Spleen (tissue), 11 donors: ENCODE data around the gene KCNH8. TPM values are rescaled to one million over a fixed set of nuclear protein-coding genes. Genes with fewer than 3 reads are reported as not detected.

Experiments
- DNase-seq: peaks from one replicate; pipeline ENCODE4 v3.0.0-alpha.2; 2020
- H3K27ac ChIP-seq, 8 donors: fragments of 200-600 bp; sonication (generic) in 7 of 8; 1 replicate in 4 of 8; 2 replicates in 4 of 8; pipeline versions ENCODE4 v1.5.0 to v1.8.0; 2016 to 2021; ENCODE audit warnings: inconsistent platforms in 4 of 8, mild to moderate bottlenecking in 4 of 8, moderate library complexity in 1 of 8
- H3K27me3 ChIP-seq, 7 donors: fragments of 200-600 bp; sonication (generic) in 6 of 7; replicated peaks in 1 of 7; 1 replicate in 4 of 7; 2 replicates in 3 of 7; pipeline versions ENCODE4 v1.5.0 to v1.8.0; 2016 to 2021; ENCODE audit warnings: inconsistent platforms in 3 of 7, mild to moderate bottlenecking in 1 of 7
- H3K36me3 ChIP-seq, 6 donors: fragments of 200-600 bp; sonication (generic) in 5 of 6; 1 replicate in 4 of 6; 2 replicates in 2 of 6; pipeline versions ENCODE4 v1.5.0 to v1.8.0; 2016 to 2021; ENCODE audit warnings: inconsistent platforms in 2 of 6
- H3K4me1 ChIP-seq, 6 donors: fragments of 200-600 bp; sonication (generic) in 5 of 6; 1 replicate in 3 of 6; 2 replicates in 3 of 6; pipeline versions ENCODE4 v1.5.0 to v1.8.0; 2016 to 2021; ENCODE audit warnings: inconsistent platforms in 3 of 6
- H3K4me3 ChIP-seq, 8 donors: fragments of 200-600 bp; sonication (generic) in 7 of 8; 1 replicate in 4 of 8; 2 replicates in 4 of 8; pipeline versions ENCODE4 v1.5.0 to v1.8.0; 2016 to 2021; ENCODE audit warnings: inconsistent platforms in 4 of 8, mild to moderate bottlenecking in 4 of 8, moderate library complexity in 2 of 8
- H3K9me3 ChIP-seq, 8 donors: fragments of 200-600 bp; sonication (generic) in 7 of 8; 1 replicate in 4 of 8; 2 replicates in 4 of 8; pipeline versions ENCODE4 v1.5.0 to v1.8.0; 2016 to 2021; ENCODE audit warnings: inconsistent platforms in 4 of 8
- CTCF ChIP-seq, 11 experiments: fragments of 200-600 bp in 7 of 11; fragments of 450-650 bp in 4 of 11; sonication (generic) in 4 of 11; IDR thresholded peaks in 8 of 11; conservative IDR thresholded peaks in 3 of 11; 1 replicate in 7 of 11; 2 replicates in 4 of 11; pipeline versions ENCODE4 v1.4.0 to v1.8.0; 2016 to 2021; ENCODE audit warnings: antibody characterized with exemption in 11 of 11, inconsistent platforms in 4 of 11, mild to moderate bottlenecking in 1 of 11
- POLR2A ChIP-seq, 3 donors: fragments of 450-650 bp; IDR thresholded peaks; one replicate each; pipeline ENCODE4 v1.5.1; 2017; ENCODE audit warnings: antibody characterized with exemption in 3 of 3, mild to moderate bottlenecking in 1 of 3
- POLR2AphosphoS5 ChIP-seq, 3 donors: sonication (generic); formaldehyde crosslinking; IDR thresholded peaks; one replicate each; pipeline ENCODE4 v1.5.1; 2017; ENCODE audit warnings: antibody characterized with exemption in 3 of 3
- WGBS, 5 donors: extraction: QIAGEN DNeasy Blood & Tissue Kit in 3 of 5; methylation state at CpG; one replicate each; pipeline versions ENCODE4 v1.1.5 to v1.1.7; 2013 to 2018; 5-methylcytosine and 5-hydroxymethylcytosine counted together
- intact Hi-C: fragments of 100-400 bp; cut with DNase I; formaldehyde crosslinking; loops from one replicate; pipeline ENCODE4 v1.15.0; 2023; ENCODE audit warnings: low total_unique reads
- polyA plus RNA-seq, 3 donors: library from polyadenylated mRNA; stranded (reverse); fragments of 200-250 nt; gene quantifications; one replicate each; pipeline ENCODE4 v1.2.1, GENCODE V29; 2013
- total RNA-seq, 7 donors: library from RNA; depleted of rRNA in 3 of 7; stranded (reverse); fragments of >200 nt in 3 of 7; fragmentation: NEBNext Ultra II Directional in 4 of 7; extraction: Animal tissue kit (Norgen Biotek cat#: 25700) in 4 of 7; gene quantifications; one replicate each; pipeline versions ENCODE4 v1.1.0 to v1.2.1, GENCODE V29; 2016 to 2021
- donor health status: healthy with polysubstance abuse.
- donor health status: DM: no; HTN: no; CAD: no; lungs with moderate emphysema.
- donor health status: DM: no; HTN: no; CAD: no.
- donor health status: Bipolar disorder and iron deficiency.
- donor health status: healthy.
- donor health status: DM: no; HTN: no; CAD: no.
- donor health status: DM: yes; HTN: yes; CAD: no.

Gene KCNH8
- total and polyA plus RNA-seq, 10 donors = 0.70 to 3.1 (median 2.2) TPM

- no peak for DNase-seq
- H3K27me3 ChIP-seq = no peaks in the 10 kb centered on the region
- no peak for TF ChIP-seq POLR2AphosphoS5 (IDR thresholded peaks at IDR 0.05)
- no peak for TF ChIP-seq POLR2A (IDR thresholded peaks at IDR 0.05)
- TF ChIP-seq CTCF (IDR thresholded peaks at IDR 0.05 in 8 of 11, conservative IDR thresholded peaks at IDR 0.05 in 3 of 11) = no peak
- H3K4me3 ChIP-seq = no peak overlapping the region
- intact Hi-C loops = no loop called here
- H3K36me3 ChIP-seq = no peaks in the 10 kb centered on the region
- 70 to 85% (median 76%) methylated on average over 2 of the region's 2 CpGs for WGBS, 5 donors
- no peak overlapping the region for H3K27ac ChIP-seq
- H3K4me1 ChIP-seq = peaks cover 0 to 5% (median 0%) of the 10 kb centered on the region in 6 donors
- no peaks in the 10 kb centered on the region for H3K9me3 ChIP-seq
These were observed 248.4 kb downstream of the KCNH8 start for GRCh38 chr3:19396726-19397125.

- H3K36me3 ChIP-seq = no peaks in the 10 kb centered on the region
- no peak for TF ChIP-seq POLR2AphosphoS5 (IDR thresholded peaks at IDR 0.05)
- TF ChIP-seq CTCF (IDR thresholded peaks at IDR 0.05 in 8 of 11, conservative IDR thresholded peaks at IDR 0.05 in 3 of 11) = no peak
- no peak for TF ChIP-seq POLR2A (IDR thresholded peaks at IDR 0.05)
- peaks cover 0 to 5% (median 0%) of the 10 kb centered on the region in 6 donors for H3K4me1 ChIP-seq
- 83 to 94% (median 87%) methylated on average over 1 of the region's 1 CpG for WGBS, 5 donors
- H3K9me3 ChIP-seq = no peaks in the 10 kb centered on the region
- intact Hi-C loops = no loop called here
- no peak overlapping the region for H3K27ac ChIP-seq
- H3K4me3 ChIP-seq = no peak overlapping the region
- DNase-seq = no peak
- H3K27me3 ChIP-seq = no peaks in the 10 kb centered on the region
These were observed 251.0 kb downstream of the KCNH8 start for GRCh38 chr3:19399356-19399755.

GRCh38 chr3:19399836-19400235, 251.5 kb downstream of the KCNH8 start:
- intact Hi-C loops = no loop called here
- WGBS, 5 donors = 89 to 93% (median 91%) methylated on average over 2 of the region's 2 CpGs
- H3K4me3 ChIP-seq = no peak overlapping the region
- H3K27me3 ChIP-seq = no peaks in the 10 kb centered on the region
- no peaks in the 10 kb centered on the region for H3K9me3 ChIP-seq
- no peaks in the 10 kb centered on the region for H3K36me3 ChIP-seq
- no peak overlapping the region for H3K27ac ChIP-seq
- DNase-seq = no peak
- peaks cover 0 to 5% (median 0%) of the 10 kb centered on the region in 6 donors for H3K4me1 ChIP-seq
- no peak for TF ChIP-seq POLR2A (IDR thresholded peaks at IDR 0.05)
- no peak for TF ChIP-seq POLR2AphosphoS5 (IDR thresholded peaks at IDR 0.05)
- TF ChIP-seq CTCF (IDR thresholded peaks at IDR 0.05 in 8 of 11, conservative IDR thresholded peaks at IDR 0.05 in 3 of 11) = no peak

GRCh38 chr3:19420159-19420558, 271.8 kb downstream of the KCNH8 start:
- H3K4me3 ChIP-seq = no peak overlapping the region
- no peak for DNase-seq
- H3K9me3 ChIP-seq = no peaks in the 10 kb centered on the region
- no peaks in the 10 kb centered on the region for H3K36me3 ChIP-seq
- H3K27ac ChIP-seq = no peak overlapping the region
- no peaks in the 10 kb centered on the region for H3K4me1 ChIP-seq
- no peaks in the 10 kb centered on the region for H3K27me3 ChIP-seq
- intact Hi-C loops = no loop called here
- TF ChIP-seq POLR2A (IDR thresholded peaks at IDR 0.05) (no peak), POLR2AphosphoS5 (IDR thresholded peaks at IDR 0.05) (no peak), CTCF (IDR thresholded peaks at IDR 0.05 in 8 of 11, conservative IDR thresholded peaks at IDR 0.05 in 3 of 11) (no peak)
- 78 to 88% (median 86%) methylated on average over 4 of the region's 4 CpGs for WGBS, 5 donors
